ENCODE measurements around the gene LRRK1.

The LRRK1 gene

DNA sequence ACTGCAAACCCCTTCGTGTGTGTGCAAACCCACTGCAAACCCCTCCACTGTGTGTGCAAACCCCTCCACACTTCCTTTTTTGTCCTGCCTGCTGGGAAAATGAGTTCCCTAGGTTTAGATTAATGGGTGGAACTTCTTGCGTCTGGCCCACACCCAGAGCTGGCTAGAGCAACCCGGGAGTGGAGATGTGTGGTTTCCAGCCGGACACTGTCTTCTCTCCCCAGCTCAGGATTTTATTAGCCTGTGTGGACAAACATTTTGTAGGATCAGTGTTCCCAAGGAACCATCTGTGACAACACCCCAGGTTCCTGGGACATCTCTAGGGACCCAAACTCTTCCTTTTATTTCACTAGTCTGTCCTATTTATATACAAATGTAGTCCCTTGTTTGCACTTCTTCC is 9.6 kb upstream of the LRRK1 start:
- DNase-seq (ENCODE audit: low read depth in 1 of 2, low spot score in 1 of 2), result no peak

GRCh38 chr15:100909989-100910955 is 8.9 kb upstream of the LRRK1 start:
- no peak for DNase-seq (ENCODE audit: low read depth in 1 of 2, low spot score in 1 of 2)

- DNase-seq (ENCODE audit: low read depth in 1 of 2, low spot score in 1 of 2), result no peak
These were observed 8.1 kb upstream of the LRRK1 start for GRCh38 chr15:100911086-100911485.

GRCh38 chr15:100913961-100914360 is 5.2 kb upstream of the LRRK1 start:
- no peak for DNase-seq (ENCODE audit: low read depth in 1 of 2, low spot score in 1 of 2)

GRCh38 chr15:100914876-100915275 is 4.3 kb upstream of the LRRK1 start:
- DNase-seq (ENCODE audit: low read depth in 1 of 2, low spot score in 1 of 2), result no peak

DNA sequence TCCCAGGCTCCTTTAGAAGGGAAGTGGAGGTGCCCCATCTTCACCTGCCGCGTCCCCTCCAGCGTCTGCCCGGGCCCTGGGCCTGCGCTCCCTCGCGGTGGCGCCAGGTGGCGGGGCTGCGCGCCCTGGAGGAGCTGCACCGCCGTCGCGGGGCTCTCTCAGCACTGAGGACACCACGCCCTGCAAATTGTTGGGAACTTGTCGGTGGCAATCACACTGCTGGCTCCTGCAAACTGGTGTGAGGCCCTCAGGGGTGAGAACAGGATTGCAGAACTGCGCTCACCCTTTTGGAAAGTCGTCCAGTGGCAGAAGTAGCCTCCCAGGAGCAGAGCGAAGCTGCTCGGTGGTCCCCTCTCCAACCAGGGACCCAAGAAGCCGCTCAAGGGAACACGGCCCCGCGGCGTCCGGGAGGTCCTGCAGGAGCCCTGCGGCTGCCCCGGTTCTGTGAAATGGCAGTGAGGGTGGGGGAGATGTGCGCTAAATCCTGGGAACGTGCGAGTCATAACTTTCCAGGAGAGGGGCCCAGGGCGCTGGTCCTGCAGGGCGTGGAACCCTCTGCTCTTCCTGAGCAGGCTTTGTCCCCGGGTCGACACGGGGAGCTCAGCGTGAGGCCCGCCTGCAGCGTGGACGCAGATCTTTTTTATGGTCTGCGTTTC is 995 bp upstream of the LRRK1 start:
- DNase-seq (ENCODE audit: low read depth in 1 of 2, low spot score in 1 of 2), result peak; percentile 50 to 53

DNA sequence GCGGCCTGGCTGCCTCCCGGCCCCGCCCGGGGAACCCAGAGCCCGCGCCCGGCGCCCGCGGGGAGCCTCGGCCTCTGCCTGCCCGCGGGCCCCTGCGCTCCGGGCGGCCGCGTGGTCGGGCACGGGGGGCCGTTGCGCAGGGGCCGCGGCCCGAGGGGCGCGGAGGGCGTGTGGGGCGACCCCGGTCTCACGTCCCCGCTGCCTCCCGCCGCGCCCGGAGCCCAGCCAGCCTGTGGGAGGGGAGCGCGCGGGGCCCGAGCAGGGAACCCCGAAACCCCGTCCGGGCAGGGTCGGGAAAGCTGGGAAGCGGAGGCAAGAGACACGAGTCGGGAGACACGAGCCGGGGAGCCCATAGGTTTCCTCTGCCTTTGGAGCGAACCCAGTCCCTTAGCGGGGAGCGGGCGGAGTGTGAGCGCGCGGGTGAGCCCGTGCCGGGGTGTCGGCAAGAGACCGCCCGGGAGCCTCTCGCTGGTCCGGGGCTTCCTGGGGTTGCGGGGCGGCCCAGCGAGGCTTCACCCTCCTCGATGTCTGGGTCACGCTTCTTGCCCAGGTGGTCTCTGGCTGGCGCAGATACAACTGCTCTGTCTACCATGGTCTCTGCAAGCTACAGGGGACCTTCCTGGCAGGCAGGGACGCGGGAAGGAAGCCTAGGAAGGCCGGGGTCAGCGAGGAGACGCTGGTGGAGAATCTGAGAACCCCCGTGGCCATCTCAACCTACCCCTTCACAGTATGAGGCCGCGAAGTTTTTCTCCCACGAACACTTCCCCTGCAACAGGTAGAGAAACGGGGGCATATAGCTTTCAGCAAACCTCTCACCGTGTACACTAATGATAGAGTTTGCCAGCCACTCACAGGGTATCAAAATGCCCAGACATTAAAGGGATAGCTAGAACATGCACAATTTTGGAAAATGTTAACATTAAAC is 586 bp downstream of the LRRK1 start:
- no peak for DNase-seq (ENCODE audit: low read depth in 1 of 2, low spot score in 1 of 2)

DNA sequence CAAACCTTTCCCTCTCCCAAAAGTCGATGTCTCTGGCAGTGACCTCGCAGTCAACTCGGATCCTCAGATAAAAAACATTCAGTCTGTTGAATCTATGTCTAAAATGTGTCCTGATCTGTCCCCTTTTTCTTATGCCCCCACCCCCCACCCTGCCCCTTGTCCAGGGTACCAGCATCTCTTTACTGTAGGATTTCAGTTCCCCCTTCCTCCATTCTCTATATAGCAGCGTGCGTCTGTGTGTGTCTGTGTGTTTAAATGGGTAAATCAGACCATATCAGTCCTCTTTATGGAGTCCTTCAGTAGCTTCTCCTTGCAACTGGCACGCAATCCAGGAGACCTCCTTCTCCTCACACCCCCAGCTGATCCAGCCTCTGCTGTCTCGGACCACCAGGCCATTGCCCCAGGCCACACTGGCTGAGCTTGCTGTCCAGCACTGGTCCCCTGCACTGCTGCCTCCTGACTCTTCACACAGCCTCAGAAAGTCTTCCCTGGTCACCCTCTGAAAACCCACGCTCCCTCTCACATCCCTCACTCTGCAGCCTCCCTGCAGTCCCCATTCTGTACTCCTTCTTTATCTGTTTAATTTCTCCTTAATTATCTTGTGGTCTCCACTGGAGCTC is 1.5 kb downstream of the LRRK1 start:
- no peak for DNase-seq (ENCODE audit: low read depth in 1 of 2, low spot score in 1 of 2)

DNA sequence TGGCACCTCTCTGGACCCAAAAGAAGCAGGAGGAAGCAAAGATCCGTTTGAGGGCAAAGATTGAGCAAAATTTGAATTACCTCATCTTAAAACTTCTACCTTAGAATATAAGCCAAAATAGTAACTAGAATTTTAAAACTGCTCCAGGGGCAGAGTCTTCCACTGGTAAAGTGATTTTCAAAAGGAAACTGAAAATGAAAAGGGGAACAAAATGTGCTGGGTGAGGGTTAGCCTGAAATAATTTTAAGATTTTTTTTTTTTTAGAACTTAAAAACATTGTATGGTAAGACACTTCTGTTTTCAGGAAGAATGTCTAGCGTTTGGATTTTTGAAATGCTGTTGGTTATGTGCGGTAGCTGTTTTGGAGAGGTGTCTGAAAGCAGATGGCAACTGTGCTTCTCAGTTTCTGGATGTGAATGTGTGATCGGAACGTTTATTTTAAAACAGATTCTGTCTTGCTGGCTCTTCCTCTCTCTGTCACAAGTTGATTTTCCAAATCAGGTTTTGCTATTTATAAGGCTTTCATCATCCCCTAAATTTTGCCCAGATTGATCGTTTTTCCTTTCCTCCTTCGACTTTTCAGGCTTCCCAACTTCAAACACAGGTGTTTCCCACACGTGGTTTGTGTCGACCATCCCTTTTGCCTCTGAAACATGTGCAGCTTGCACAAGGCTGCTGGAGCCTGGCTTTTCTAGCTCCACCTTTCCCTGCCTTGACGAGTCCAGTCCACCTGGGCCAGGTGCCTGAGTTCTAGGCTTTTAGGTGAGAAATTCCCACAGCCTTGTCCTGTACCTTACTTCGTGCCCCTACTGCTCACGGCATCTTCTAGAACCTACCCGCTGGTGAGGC is 3.3 kb downstream of the LRRK1 start:
- DNase-seq (ENCODE audit: low read depth in 1 of 2, low spot score in 1 of 2), result no peak

DNA sequence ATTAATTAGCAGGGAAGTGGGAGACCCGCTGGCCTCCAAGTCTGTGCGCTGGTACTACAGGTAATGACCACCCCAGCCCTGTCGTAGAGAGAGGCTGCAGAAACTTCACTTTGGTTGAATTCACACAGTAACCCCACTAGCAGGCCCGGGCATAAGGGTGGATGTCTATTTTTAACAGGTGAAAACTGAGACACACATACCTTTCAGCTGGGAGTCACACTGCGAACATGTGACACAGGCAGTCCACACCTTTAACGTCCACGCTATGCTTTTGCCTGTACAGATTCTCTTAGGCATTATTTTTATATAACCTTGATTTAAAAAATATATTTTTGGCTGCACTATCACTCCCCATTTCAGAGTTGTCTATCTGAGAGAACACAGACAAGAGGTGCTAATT is 3.9 kb downstream of the LRRK1 start:
- DNase-seq (ENCODE audit: low read depth in 1 of 2, low spot score in 1 of 2), result no peak

- DNase-seq (ENCODE audit: low read depth in 1 of 2, low spot score in 1 of 2), result no peak
These were observed 4.7 kb downstream of the LRRK1 start for GRCh38 chr15:100923902-100924301.

- DNase-seq (ENCODE audit: low read depth in 1 of 2, low spot score in 1 of 2), result no peak
These were observed 5.3 kb downstream of the LRRK1 start for GRCh38 chr15:100924436-100924835.

GRCh38 chr15:100925480-100925879 is 6.3 kb downstream of the LRRK1 start:
- no peak for DNase-seq (ENCODE audit: low read depth in 1 of 2, low spot score in 1 of 2)

GRCh38 chr15:100926258-100926657 is 7.1 kb downstream of the LRRK1 start:
- no peak for DNase-seq (ENCODE audit: low read depth in 1 of 2, low spot score in 1 of 2)

GRCh38 chr15:100926971-100927756 is 8.0 kb downstream of the LRRK1 start:
- no peak for DNase-seq (ENCODE audit: low read depth in 1 of 2, low spot score in 1 of 2)

DNA sequence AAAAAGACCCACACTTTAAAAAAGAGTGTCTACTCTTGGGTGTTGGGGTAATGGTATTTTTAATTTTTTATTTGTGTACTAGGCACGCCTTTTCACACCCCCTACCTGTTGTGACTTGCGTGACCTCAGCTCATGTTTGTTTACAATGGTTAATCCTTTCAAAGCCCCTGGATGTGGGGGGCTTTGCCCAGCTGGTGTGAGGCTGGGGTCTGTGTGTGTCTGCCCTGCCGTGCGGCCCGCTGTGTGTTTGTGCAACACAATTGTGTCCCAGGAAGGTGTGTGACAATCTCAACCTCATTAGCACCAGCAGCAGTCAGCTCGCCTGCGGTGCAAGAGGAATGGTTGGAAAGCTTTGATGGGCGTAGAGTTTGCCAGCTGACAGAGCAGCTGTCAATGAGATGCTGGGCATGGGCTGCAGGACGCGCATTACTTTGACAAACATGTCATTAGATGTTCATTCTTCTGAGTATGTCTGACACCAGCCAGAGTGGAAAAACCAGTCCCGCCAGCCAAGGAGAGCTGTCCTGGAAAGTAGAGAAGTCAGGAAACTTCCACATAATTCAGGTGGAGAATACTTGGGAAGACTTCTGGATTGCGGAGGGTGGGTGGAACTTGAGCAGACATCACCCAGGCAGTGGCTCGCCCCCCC is 9.6 kb downstream of the LRRK1 start:
- DNase-seq (ENCODE audit: low read depth in 1 of 2, low spot score in 1 of 2), result no peak

GRCh38 chr15:100929641-100930042 is 10.5 kb downstream of the LRRK1 start:
- no peak for DNase-seq (ENCODE audit: low read depth in 1 of 2, low spot score in 1 of 2)

- no peak for DNase-seq (ENCODE audit: low read depth in 1 of 2, low spot score in 1 of 2)
These were observed 11.2 kb downstream of the LRRK1 start for GRCh38 chr15:100930306-100930848.

Measured in activated CD4-positive, alpha-beta T cell treated with anti-CD3 and anti-CD28 coated beads, Interleukin-2, amount 50 U/mL, for 24 hours (primary cell).